HepG2 (cell line): ENCODE measurements around the gene CDK3. TPM values are rescaled to one million over a fixed set of nuclear protein-coding genes. Genes with fewer than 3 reads are reported as not detected.
A peak's percentile ranks its signal among the peaks of the same experiment; 100 is the strongest.

ENCODE experiments used
- ADNP ChIP-seq: sonication (generic); formaldehyde crosslinking; IDR thresholded peaks from 2 replicates; pipeline ENCODE4 v1.4.0; 2020; ENCODE audit warnings: missing genetic modification reagents
- BRCA1 ChIP-seq: sonication (generic); formaldehyde crosslinking; IDR thresholded peaks from 2 replicates; pipeline ENCODE4 v1.4.0; 2020; ENCODE audit warnings: missing genetic modification reagents
- CREBL2 ChIP-seq: sonication (generic); formaldehyde crosslinking; IDR thresholded peaks from 2 replicates; pipeline ENCODE4 v1.8.1; 2023; ENCODE audit warnings: missing genetic modification reagents, mild to moderate bottlenecking, borderline replicate concordance
- KLF13 ChIP-seq: sonication (generic); formaldehyde crosslinking; IDR thresholded peaks from 2 replicates; pipeline ENCODE4 v1.4.0; 2020; ENCODE audit warnings: mild to moderate bottlenecking, missing genetic modification reagents
- MAX ChIP-seq: IDR thresholded peaks from 2 replicates; pipeline ENCODE4 v1.6.1; 2012; ENCODE audit warnings: inconsistent platforms
- MLX ChIP-seq: IDR thresholded peaks from 2 replicates; pipeline ENCODE4 v1.6.1; 2016
- MXI1 ChIP-seq: IDR thresholded peaks from 3 replicates; pipeline ENCODE4 v1.6.1; 2012; ENCODE audit warnings: low read depth, low read length, inconsistent platforms, borderline replicate concordance
- MYC ChIP-seq: sonication (generic); formaldehyde crosslinking; IDR thresholded peaks from 2 replicates; pipeline ENCODE4 v1.9.0; 2021; ENCODE audit warnings: missing genetic modification reagents, borderline replicate concordance
- NBN ChIP-seq: fragments of 450-650 bp; conservative IDR thresholded peaks from 2 replicates; pipeline ENCODE4 v1.6.1; 2017
- PLSCR1 ChIP-seq: sonication (generic); formaldehyde crosslinking; IDR thresholded peaks from 2 replicates; pipeline ENCODE4 v1.5.0; 2020; ENCODE audit warnings: missing genetic modification reagents, mild to moderate bottlenecking, borderline replicate concordance
- RFX5 ChIP-seq: IDR thresholded peaks from 2 replicates; pipeline ENCODE4 v1.6.1; 2011; ENCODE audit warnings: low read depth, low read length, improper control_type of control experiment
- SCMH1 ChIP-seq: sonication (generic); formaldehyde crosslinking; IDR thresholded peaks from 2 replicates; pipeline ENCODE4 v1.9.0; 2021; ENCODE audit warnings: missing genetic modification reagents, mild to moderate bottlenecking, borderline replicate concordance
- SMARCE1 ChIP-seq: fragments of 450-650 bp; IDR thresholded peaks from 2 replicates; pipeline ENCODE4 v1.6.1; 2017; ENCODE audit warnings: borderline replicate concordance
- SOX6 ChIP-seq, 2 experiments: fragments of 450-650 bp in 1 of 2; sonication (generic) in 1 of 2; formaldehyde crosslinking in 1 of 2; IDR thresholded peaks; 2 replicates each; pipeline versions ENCODE4 v1.4.0 to v1.6.1; 2017 to 2020; ENCODE audit warnings: antibody characterized with exemption in 1 of 2, mild to moderate bottlenecking in 1 of 2, missing genetic modification reagents in 1 of 2
- SUZ12 ChIP-seq: fragments of 150-350 bp; IDR thresholded peaks from 2 replicates; pipeline ENCODE4 v1.6.1; 2014; ENCODE audit warnings: low read depth, low read length
- TMF1 ChIP-seq: sonication (generic); formaldehyde crosslinking; IDR thresholded peaks from 2 replicates; pipeline ENCODE4 v1.8.1; 2022; ENCODE audit warnings: low read depth, missing genetic modification reagents
- TP53 ChIP-seq: sonication (generic); formaldehyde crosslinking; conservative IDR thresholded peaks from 2 replicates; pipeline ENCODE4 v1.4.0; 2020; ENCODE audit warnings: missing genetic modification reagents
- ZBTB33 ChIP-seq: sonication (generic); formaldehyde crosslinking; IDR thresholded peaks from 2 replicates; pipeline ENCODE4 v1.4.0; 2020; ENCODE audit warnings: missing genetic modification reagents
- ZNF274 ChIP-seq: sonication (generic); formaldehyde crosslinking; IDR thresholded peaks from 2 replicates; pipeline ENCODE4 v1.5.1; 2020; ENCODE audit warnings: mild to moderate bottlenecking, missing genetic modification reagents
- ZNF414 ChIP-seq: sonication (generic); formaldehyde crosslinking; IDR thresholded peaks from 2 replicates; pipeline ENCODE4 v1.5.0; 2020; ENCODE audit warnings: missing genetic modification reagents
- ZNF788 ChIP-seq: sonication (generic); formaldehyde crosslinking; IDR thresholded peaks from 2 replicates; pipeline ENCODE4 v1.5.0; 2020; ENCODE audit warnings: mild to moderate bottlenecking, missing genetic modification reagents, borderline replicate concordance
- polyA plus RNA-seq, 8 experiments: library from polyadenylated mRNA; depleted of rRNA in 3 of 8; stranded (reverse) in 7 of 8; unstranded in 1 of 8; fragments of >200 nt; fragmentation: Illumina TruSeq in 4 of 8; extraction: Trizol in 4 of 8; gene quantifications; 2 replicates each; pipeline versions ENCODE4 v1.2.1 to v1.2.3, GENCODE V29; 2011 to 2016; ENCODE audit warnings: low read depth in 4 of 8, missing spikeins in 1 of 8, mixed read lengths in 1 of 8; ENCODE audit not compliant: insufficient read depth in 1 of 8
- total RNA-seq, 5 experiments: library from RNA; depleted of rRNA; stranded (reverse); fragments of >200 nt; fragmentation: Illumina TruSeq; extraction: Trizol; gene quantifications; 2 replicates each; pipeline ENCODE4 v1.2.3, GENCODE V29; 2016; ENCODE audit warnings: low read depth in 1 of 5

CDK3 gene
- total and polyA plus RNA-seq, 2 of the 13 experiments (the other 11 are each of a cell fraction or from before 2014, with no cell fraction given), result 5.8 to 11.4 TPM

GRCh38 chr17:75996665-75997590 is 3.7 kb upstream of the CDK3 start (continued):
- TF ChIP-seq ZBTB33 (CRISPR knock-in tag) (no peak; the same call in 1 of the 2 replicates), BRCA1 (CRISPR knock-in tag) (peak; percentile 87; the same call in 1 of the 2 replicates), ZNF414 (CRISPR knock-in tag) (no peak), SMARCE1 (no peak), MLX (CRISPR knock-in tag) (peak; percentile 87), SOX6 (IDR thresholded peaks at IDR 0.05) (no peak), SOX6 (CRISPR knock-in tag; IDR thresholded peaks at IDR 0.05) (peak; percentile 77), MAX (peak; percentile 88), SUZ12 (no peak), ADNP (no peak; the same call in 1 of the 2 replicates), ZNF788 (peak; percentile 90), MXI1 (peak; percentile 91; the same call in 1 of the 3 replicates), TMF1 (CRISPR knock-in tag) (peak; percentile 74; the same call in 1 of the 2 replicates), PLSCR1 (CRISPR knock-in tag) (no peak), MYC (CRISPR knock-in tag) (peak; percentile 83), KLF13 (no peak), TP53 (0 out of 2 replicates have a peak, but pooled peaks have one; percentile 43), CREBL2 (CRISPR knock-in tag) (peak; percentile 67; the same call in 1 of the 2 replicates), SCMH1 (CRISPR knock-in tag) (no peak), NBN (0 out of 2 replicates have a peak, but pooled peaks have one; percentile 34), RFX5 (peak; percentile 57; the same call in 1 of the 2 replicates), ZNF274 (CRISPR knock-in tag) (peak; percentile 79)
